Right lobe of liver (tissue), 6 donors: Measurements from ENCODE around the gene CGB2. TPM values are rescaled to one million over a fixed set of nuclear protein-coding genes. Genes with fewer than 3 reads are reported as not detected.
A peak's percentile ranks its signal among the peaks of the same experiment; 100 is the strongest.
"Not testable (repeated sequence)": the region's sequence is repeated elsewhere in the genome, so short reads cannot be mapped to it uniquely, and the experiment has no call there.

Source experiments
- ATAC-seq, 4 donors: fragments of 200-7000 bp; cut with Tn5 transposase; one replicate each; pipeline ENCODE4 v1.9.1; 2020; ENCODE audit warnings: mild to moderate bottlenecking in 4 of 4, moderate library complexity in 4 of 4
- DNase-seq, 3 donors: peaks; one replicate each; pipeline ENCODE4 v3.0.0-alpha.2; 2020
- H3K27ac ChIP-seq, 3 donors: fragments of 200-600 bp; one replicate each; pipeline ENCODE4 v1.8.0; 2022
- H3K27me3 ChIP-seq, 2 donors: fragments of 200-600 bp; one replicate each; pipeline ENCODE4 v1.8.0; 2022
- H3K36me3 ChIP-seq, 4 donors: fragments of 200-600 bp; sonication (generic) in 1 of 4; one replicate each; pipeline versions ENCODE4 v1.5.1 to v1.8.0; 2017 to 2022; ENCODE audit warnings: control low read depth in 1 of 4
- H3K4me1 ChIP-seq, 4 donors: fragments of 200-600 bp; sonication (generic) in 1 of 4; one replicate each; pipeline versions ENCODE4 v1.5.1 to v1.8.0; 2017 to 2022; ENCODE audit warnings: control low read depth in 1 of 4
- H3K4me3 ChIP-seq, 3 donors: fragments of 200-600 bp; one replicate each; pipeline ENCODE4 v1.8.0; 2022
- H3K9me3 ChIP-seq, 4 donors: fragments of 200-600 bp; sonication (generic) in 1 of 4; one replicate each; pipeline versions ENCODE4 v1.5.1 to v1.8.0; 2017 to 2022; ENCODE audit warnings: control low read depth in 1 of 4
- POLR2A ChIP-seq: fragments of 450-650 bp; IDR thresholded peaks from one replicate; pipeline ENCODE4 v1.6.1; 2017; ENCODE audit warnings: antibody characterized with exemption, mild to moderate bottlenecking
- WGBS: methylation state at CpG from one replicate; pipeline ENCODE4 v1.1.6; 2018; ENCODE audit warnings: low coverage, low lambda C conversion rate; ENCODE audit not compliant: insufficient coverage; ENCODE audit errors: missing lambda C conversion rate; 5-methylcytosine and 5-hydroxymethylcytosine counted together
- intact Hi-C, 2 donors: fragments of 100-400 bp; cut with DNase I; formaldehyde crosslinking; loops; one replicate each; pipeline versions ENCODE4 v1.11.2 to v1.14.1; 2022
- total RNA-seq, 6 experiments: library from RNA; depleted of rRNA in 2 of 6; stranded (reverse); fragments of >200 nt in 2 of 6; fragmentation: NEBNext Ultra II Directional in 3 of 6; extraction: Animal tissue kit (Norgen Biotek cat#: 25700) in 3 of 6; gene quantifications; one replicate each; pipeline versions ENCODE4 v1.1.0 to v1.2.4, GENCODE V29; 2016 to 2023
- TF ChIP-seq, protein P1 (sequence below), 4 donors: fragments of 200-600 bp in 3 of 4; fragments of 450-650 bp in 1 of 4; IDR thresholded peaks; one replicate each; pipeline versions ENCODE4 v1.5.1 to v1.8.0; 2016 to 2022; ENCODE audit warnings: antibody characterized with exemption in 4 of 4, mild to moderate bottlenecking in 2 of 4
- donor health status: DM: no; HTN: yes; CAD: no.
- donor health status: DM: no; HTN: no; CAD: no.
- donor health status: DM: no; HTN: no; CAD: no.
- donor health status: DM: no; HTN: yes; CAD: no.
- donor health status: DM: no; HTN: yes; CAD: no.

Gene CGB2
- total RNA-seq, 6 experiments from 2014 or later: not detected

GRCh38 chr19:49042177-49042576 lies 10.5 kb downstream of the CGB2 start:
- Histone ChIP-seq H3K9me3 (no peaks in the 10 kb centered on the region), H3K36me3 (no peaks in the 10 kb centered on the region), H3K27ac (no peak overlapping the region), H3K27me3 (no peaks in the 10 kb centered on the region), H3K4me1 (no peaks in the 10 kb centered on the region), H3K4me3 (no peak overlapping the region)
- ATAC-seq (no peak), DNase-seq (no peak)
- WGBS: 65% methylated on average over 2 of the region's 17 CpGs
- TF ChIP-seq, protein P1, sequence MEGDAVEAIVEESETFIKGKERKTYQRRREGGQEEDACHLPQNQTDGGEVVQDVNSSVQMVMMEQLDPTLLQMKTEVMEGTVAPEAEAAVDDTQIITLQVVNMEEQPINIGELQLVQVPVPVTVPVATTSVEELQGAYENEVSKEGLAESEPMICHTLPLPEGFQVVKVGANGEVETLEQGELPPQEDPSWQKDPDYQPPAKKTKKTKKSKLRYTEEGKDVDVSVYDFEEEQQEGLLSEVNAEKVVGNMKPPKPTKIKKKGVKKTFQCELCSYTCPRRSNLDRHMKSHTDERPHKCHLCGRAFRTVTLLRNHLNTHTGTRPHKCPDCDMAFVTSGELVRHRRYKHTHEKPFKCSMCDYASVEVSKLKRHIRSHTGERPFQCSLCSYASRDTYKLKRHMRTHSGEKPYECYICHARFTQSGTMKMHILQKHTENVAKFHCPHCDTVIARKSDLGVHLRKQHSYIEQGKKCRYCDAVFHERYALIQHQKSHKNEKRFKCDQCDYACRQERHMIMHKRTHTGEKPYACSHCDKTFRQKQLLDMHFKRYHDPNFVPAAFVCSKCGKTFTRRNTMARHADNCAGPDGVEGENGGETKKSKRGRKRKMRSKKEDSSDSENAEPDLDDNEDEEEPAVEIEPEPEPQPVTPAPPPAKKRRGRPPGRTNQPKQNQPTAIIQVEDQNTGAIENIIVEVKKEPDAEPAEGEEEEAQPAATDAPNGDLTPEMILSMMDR (IDR thresholded peaks at IDR 0.05): no peak
- no peak for TF ChIP-seq POLR2A
- intact Hi-C loops: no loop called here

GRCh38 chr19:49042666-49043065 lies 11.0 kb downstream of the CGB2 start:
- ATAC-seq, H3K9me3 ChIP-seq, intact Hi-C loops, H3K4me1 ChIP-seq, H3K27me3 ChIP-seq, H3K4me3 ChIP-seq, H3K36me3 ChIP-seq, DNase-seq, H3K27ac ChIP-seq: not testable (repeated sequence)
- WGBS: 57% methylated on average over 1 of the region's 4 CpGs

GRCh38 chr19:49043548-49043947 lies 11.9 kb downstream of the CGB2 start, which contains the start of gene CGB5:
Gene CGB5 (plus strand): TSS chr19:49043848. CDS start chr19:49044210, 362 bp downstream.
- H3K27ac ChIP-seq, H3K4me3 ChIP-seq, H3K4me1 ChIP-seq, intact Hi-C loops, ATAC-seq, H3K27me3 ChIP-seq, H3K36me3 ChIP-seq, H3K9me3 ChIP-seq, DNase-seq: not testable (repeated sequence)
- WGBS: 67% methylated on average over 2 of the region's 15 CpGs

- WGBS: no CpG with 5 or more reads among the region's 12 CpGs
- H3K9me3 ChIP-seq, H3K4me1 ChIP-seq, intact Hi-C loops, H3K27me3 ChIP-seq, H3K4me3 ChIP-seq, DNase-seq, ATAC-seq, H3K36me3 ChIP-seq, H3K27ac ChIP-seq: not testable (repeated sequence)
Observed at GRCh38 chr19:49049011-49049410, 17.3 kb downstream of the CGB2 start, which contains the start of gene CGB8. Gene CGB8 (minus strand): TSS chr19:49049111. CDS start chr19:49048739, 372 bp downstream.

GRCh38 chr19:49049834-49050233 lies 18.1 kb downstream of the CGB2 start:
- ATAC-seq, H3K4me3 ChIP-seq, intact Hi-C loops, H3K4me1 ChIP-seq, H3K9me3 ChIP-seq, H3K36me3 ChIP-seq, DNase-seq, H3K27me3 ChIP-seq, H3K27ac ChIP-seq: not testable (repeated sequence)
- WGBS: 64% methylated on average over 2 of the region's 4 CpGs

- H3K27me3 ChIP-seq, intact Hi-C loops, H3K9me3 ChIP-seq, H3K36me3 ChIP-seq, ATAC-seq, H3K4me3 ChIP-seq, H3K27ac ChIP-seq, DNase-seq, H3K4me1 ChIP-seq: not testable (repeated sequence)
- WGBS: 75% methylated on average over 4 of the region's 24 CpGs
Observed at GRCh38 chr19:49050376-49051033, 18.8 kb downstream of the CGB2 start.

- no peaks in the 10 kb centered on the region for H3K27me3 ChIP-seq
- no peak overlapping the region for H3K27ac ChIP-seq
- ATAC-seq: peak; percentile 86 to 89 (median 88)
- no peaks in the 10 kb centered on the region for H3K9me3 ChIP-seq
- DNase-seq: peak; percentile 62 to 72 (median 71)
- H3K4me1 ChIP-seq: peaks cover 0 to 9% (median under 1%) of the 10 kb centered on the region in 4 donors
- no peaks in the 10 kb centered on the region for H3K36me3 ChIP-seq
- no peak for TF ChIP-seq POLR2A
- TF ChIP-seq, protein P1 (IDR thresholded peaks at IDR 0.05): peak; percentile 9 to 44 (median 28)
- intact Hi-C loops: no loop called here
- H3K4me3 ChIP-seq: peak overlapping the region; percentile 35 to 60 (median 43)
- WGBS: 0% methylated on average over 3 of the region's 63 CpGs
Observed at GRCh38 chr19:49056101-49056901, 24.6 kb downstream of the CGB2 start.

GRCh38 chr19:49056902-49057596 lies 25.4 kb downstream of the CGB2 start:
- H3K4me1 ChIP-seq, H3K27ac ChIP-seq, H3K27me3 ChIP-seq, intact Hi-C loops, H3K9me3 ChIP-seq, DNase-seq, H3K36me3 ChIP-seq: not testable (repeated sequence)
- WGBS: 20% methylated on average over 1 of the region's 34 CpGs
- peak overlapping the region; percentile 19 to 43 (median 35) for H3K4me3 ChIP-seq
- ATAC-seq: peak in 3 of 4 donors; percentile 6 to 37 (median 21)
